IPS DF 4.7 (cell line): ENCODE data around the gene FNBP1.

ENCODE experiments used
- DNase-seq: peaks from one replicate; pipeline ENCODE4 v3.0.0-alpha.2; 2013; ENCODE audit warnings: low spot score; ENCODE audit errors: extremely low read depth

The FNBP1 gene

GRCh38 chr9:130042885-130043653 is at the start of gene FNBP1:
FNBP1 (minus strand) TSS chr9:130043189; CDS start chr9:130042975, 214 bp downstream.
- DNase-seq = no peak

GRCh38 chr9:130090915-130091314 is 47.9 kb upstream of the FNBP1 start:
- DNase-seq = no peak

GRCh38 chr9:130089141-130089540 is 46.2 kb upstream of the FNBP1 start:
- no peak for DNase-seq

- no peak for DNase-seq
Measured at GRCh38 chr9:130088051-130088450, 45.1 kb upstream of the FNBP1 start.

- no peak for DNase-seq
Measured at GRCh38 chr9:130084337-130084736, 41.3 kb upstream of the FNBP1 start.

GRCh38 chr9:130078547-130078946 is 35.6 kb upstream of the FNBP1 start:
- no peak for DNase-seq

- no peak for DNase-seq
Measured at GRCh38 chr9:130073373-130073772, 30.4 kb upstream of the FNBP1 start.

- no peak for DNase-seq
Measured at GRCh38 chr9:130072515-130073235, 29.7 kb upstream of the FNBP1 start.

GRCh38 chr9:130069048-130069447 is 26.1 kb upstream of the FNBP1 start:
- no peak for DNase-seq

GRCh38 chr9:130064621-130065020 is 21.6 kb upstream of the FNBP1 start:
- no peak for DNase-seq

- DNase-seq = no peak
Measured at GRCh38 chr9:130062750-130063149, 19.8 kb upstream of the FNBP1 start.

- DNase-seq = no peak
Measured at GRCh38 chr9:130060296-130060695, 17.3 kb upstream of the FNBP1 start.

GRCh38 chr9:130058887-130059286 is 15.9 kb upstream of the FNBP1 start:
- DNase-seq = no peak

- DNase-seq = no peak
Measured at GRCh38 chr9:130058154-130058553, 15.2 kb upstream of the FNBP1 start.

- no peak for DNase-seq
Measured at GRCh38 chr9:130054820-130055219, 11.8 kb upstream of the FNBP1 start.

GRCh38 chr9:130054325-130054786 is 11.4 kb upstream of the FNBP1 start:
- no peak for DNase-seq

GRCh38 chr9:130053504-130054324 is 10.7 kb upstream of the FNBP1 start, which contains the start of gene GPR107:
GPR107 (plus strand) TSS chr9:130053906; CDS start chr9:130053933, 27 bp downstream.
- no peak for DNase-seq

GRCh38 chr9:130053109-130053503 is 10.1 kb upstream of the FNBP1 start:
- DNase-seq = no peak

- no peak for DNase-seq
Measured at GRCh38 chr9:130051855-130052254, 8.9 kb upstream of the FNBP1 start.

GRCh38 chr9:130050462-130050861 is 7.5 kb upstream of the FNBP1 start:
- DNase-seq = no peak

GRCh38 chr9:130049431-130050210 is 6.6 kb upstream of the FNBP1 start:
- no peak for DNase-seq
